K562 (cell line): Measurements from ENCODE around the gene OSTF1.

Experiments
- EZH2 ChIP-seq: IDR thresholded peaks from 2 replicates; pipeline ENCODE4 v1.6.1; 2012; ENCODE audit warnings: low read depth, mild to moderate bottlenecking, inconsistent platforms, low read length, borderline replicate concordance
- FOXA1 ChIP-seq: fragments of 450-650 bp; IDR thresholded peaks from 2 replicates; pipeline ENCODE4 v1.6.1; 2016; ENCODE audit warnings: mild to moderate bottlenecking, borderline replicate concordance
- FOXK2 ChIP-seq, 2 experiments: fragments of 450-650 bp; IDR thresholded peaks in 1 of 2; conservative IDR thresholded peaks in 1 of 2; 2 replicates each; pipeline ENCODE4 v1.6.1; 2016; ENCODE audit warnings: low read depth in 2 of 2, mild to moderate bottlenecking in 1 of 2
- SMARCA5 ChIP-seq: fragments of 450-650 bp; IDR thresholded peaks from 2 replicates; pipeline ENCODE4 v1.6.1; 2016
- YY1 ChIP-seq, 3 experiments: IDR thresholded peaks; 2 replicates each; pipeline ENCODE4 v1.6.1; 2011; ENCODE audit warnings: low read length in 2 of 3, mild to moderate bottlenecking in 2 of 3, moderate library complexity in 2 of 3, borderline replicate concordance in 1 of 3, control low read depth in 1 of 3, low read depth in 1 of 3; ENCODE audit not compliant: insufficient read depth in 3 of 3, insufficient replicate concordance in 2 of 3, control insufficient read depth in 1 of 3, insufficient read length in 1 of 3; ENCODE audit errors: extremely low read depth in 1 of 3
- ZC3H8 ChIP-seq: fragments of 450-650 bp; IDR thresholded peaks from 2 replicates; pipeline ENCODE4 v1.6.1; 2017
- ZNF263 ChIP-seq: sonication (generic); formaldehyde crosslinking; IDR thresholded peaks from 2 replicates; pipeline ENCODE4 v1.8.0; 2022; ENCODE audit warnings: mild to moderate bottlenecking, missing genetic modification reagents, borderline replicate concordance
- ZNF589 ChIP-seq: fragments of 200-800 bp; sonication (Bioruptor generic); IDR thresholded peaks from 2 replicates; pipeline ENCODE4 v1.6.1; 2016; ENCODE audit warnings: low read depth, missing genetic modification characterization, missing compliant biosample characterization
- ZNF780A ChIP-seq: fragments of 250-450 bp; sonication (Bioruptor Pico); IDR thresholded peaks from 2 replicates; pipeline ENCODE4 v1.5.0; 2021; ENCODE audit warnings: mild to moderate bottlenecking
- TF ChIP-seq, protein P1 (sequence below): sonication (generic); formaldehyde crosslinking; IDR thresholded peaks from 2 replicates; pipeline ENCODE4 v1.9.0; 2022; ENCODE audit warnings: mild to moderate bottlenecking, missing genetic modification reagents
- TF ChIP-seq, protein P2 (sequence below): sonication (generic); formaldehyde crosslinking; IDR thresholded peaks from 2 replicates; pipeline ENCODE4 v1.8.1; 2022; ENCODE audit warnings: missing genetic modification reagents

DNA sequence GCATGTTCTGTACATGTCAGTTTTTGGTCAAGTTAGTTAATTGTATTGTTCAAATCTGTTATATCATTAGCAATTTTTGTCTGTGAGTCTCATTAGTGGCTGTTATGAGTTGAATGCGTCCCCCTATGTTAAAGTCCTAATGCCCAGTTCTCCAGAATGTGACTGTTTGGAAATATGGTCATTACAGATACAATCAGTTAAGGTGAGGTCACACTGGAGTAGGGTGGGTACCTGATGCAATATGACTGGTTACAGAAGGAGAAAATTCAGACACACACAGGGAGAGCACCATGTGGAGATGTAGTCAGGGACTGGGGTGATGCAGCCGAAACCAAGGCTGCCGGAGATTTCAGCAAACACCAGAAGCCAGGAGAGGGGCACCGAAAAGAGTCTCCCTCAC is 15.4 kb upstream of the OSTF1 start:
- TF ChIP-seq, protein P1, sequence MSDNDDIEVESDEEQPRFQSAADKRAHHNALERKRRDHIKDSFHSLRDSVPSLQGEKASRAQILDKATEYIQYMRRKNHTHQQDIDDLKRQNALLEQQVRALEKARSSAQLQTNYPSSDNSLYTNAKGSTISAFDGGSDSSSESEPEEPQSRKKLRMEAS, result no peak
- TF ChIP-seq, protein P2, sequence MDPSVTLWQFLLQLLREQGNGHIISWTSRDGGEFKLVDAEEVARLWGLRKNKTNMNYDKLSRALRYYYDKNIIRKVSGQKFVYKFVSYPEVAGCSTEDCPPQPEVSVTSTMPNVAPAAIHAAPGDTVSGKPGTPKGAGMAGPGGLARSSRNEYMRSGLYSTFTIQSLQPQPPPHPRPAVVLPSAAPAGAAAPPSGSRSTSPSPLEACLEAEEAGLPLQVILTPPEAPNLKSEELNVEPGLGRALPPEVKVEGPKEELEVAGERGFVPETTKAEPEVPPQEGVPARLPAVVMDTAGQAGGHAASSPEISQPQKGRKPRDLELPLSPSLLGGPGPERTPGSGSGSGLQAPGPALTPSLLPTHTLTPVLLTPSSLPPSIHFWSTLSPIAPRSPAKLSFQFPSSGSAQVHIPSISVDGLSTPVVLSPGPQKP (CRISPR knock-in tag), result no peak
- TF ChIP-seq EZH2 (no peak), YY1 (IDR thresholded peaks at IDR 0.05; ENCODE audit: borderline replicate concordance in 1 of 3, control insufficient read depth in 1 of 3, extremely low read depth in 1 of 3, insufficient read depth in 3 of 3, insufficient read length in 1 of 3, insufficient replicate concordance in 2 of 3, low read depth in 1 of 3, low read length in 2 of 3) (no peak), ZNF780A (no peak), ZNF589 (no peak), ZNF263 (CRISPR knock-in tag) (no peak), SMARCA5 (no peak), FOXK2 (conservative IDR thresholded peaks at IDR 0.05 in 1 of 2, IDR thresholded peaks at IDR 0.05 in 1 of 2; ENCODE audit: low read depth in 2 of 2) (no peak), ZC3H8 (no peak), FOXA1 (no peak)
